Measurements from ENCODE around the gene GAST. TPM values are rescaled to one million over a fixed set of nuclear protein-coding genes. Genes with fewer than 3 reads are reported as not detected.

The GAST gene
- total RNA-seq, 4 donors from 2014 or later: not detected

- intact Hi-C loops (cut with DNase I; ENCODE audit: low total_unique reads) (loop anchor here (5.0 kb wide), 1 partner anchor 869 kb away; no protein-coding TSS in a partner anchor), in situ Hi-C loops (cut with MboI; ENCODE audit: low sequenced_read_pairs in 4 of 4) (no loop called here)
Measured at GRCh38 chr17:41686281-41686680, 25.9 kb upstream of the GAST start.

GRCh38 chr17:41687828-41688640, 24.1 kb upstream of the GAST start:
- DNase-seq (peak in 1 of 2 donors; percentile 57), ATAC-seq (peak in 1 of 2 donors; percentile 9)
- in situ Hi-C loops (cut with MboI; ENCODE audit: low sequenced_read_pairs in 4 of 4) (no loop called here), intact Hi-C loops (cut with DNase I; ENCODE audit: low total_unique reads) (loop anchor here (2.0 to 5.0 kb wide), 4 partner anchors 21 to 1369 kb away; partner anchors contain the start of gene JUP)
- TF ChIP-seq POLR2A (IDR thresholded peaks at IDR 0.05): no peak
- TF ChIP-seq CTCF (IDR thresholded peaks at IDR 0.05 in 4 of 5, conservative IDR thresholded peaks at IDR 0.05 in 1 of 5): no peak
- Histone ChIP-seq H3K36me3 (peaks cover 12 to 36% of the 10 kb centered on the region in 2 donors), H3K27ac (peak overlapping the region; percentile 86 to 100 (median 97)), H3K4me1 (peaks cover 28 to 30% of the 10 kb centered on the region in 2 donors), H3K27me3 (no peaks in the 10 kb centered on the region), H3K4me3 (peak overlapping the region; percentile 55 to 100 (median 82)), H3K9me3 (no peaks in the 10 kb centered on the region)

More at GRCh38 chr17:41686281-41686680, 25.9 kb upstream of the GAST start:
- H3K27ac ChIP-seq: no peak overlapping the region
- H3K4me3 ChIP-seq: no peak overlapping the region
- no peak for TF ChIP-seq POLR2A (IDR thresholded peaks at IDR 0.05)
- no peak for TF ChIP-seq CTCF (IDR thresholded peaks at IDR 0.05 in 4 of 5, conservative IDR thresholded peaks at IDR 0.05 in 1 of 5)
- H3K36me3 ChIP-seq: peaks cover 12 to 19% of the 10 kb centered on the region in 2 donors
- H3K27me3 ChIP-seq: no peaks in the 10 kb centered on the region
- no peak for DNase-seq
- no peaks in the 10 kb centered on the region for H3K9me3 ChIP-seq
- no peak for ATAC-seq
- H3K4me1 ChIP-seq: peaks cover 21% of the 10 kb centered on the region in 2 donors

- H3K27me3 ChIP-seq: no peaks in the 10 kb centered on the region
- in situ Hi-C loops (cut with MboI; ENCODE audit: low sequenced_read_pairs in 4 of 4): no loop called here
- peak within 1 kb of the TSS; percentile 99 to 100 (median 100) for H3K27ac ChIP-seq
- no peaks in the 10 kb centered on the region for H3K9me3 ChIP-seq
- TF ChIP-seq POLR2A (IDR thresholded peaks at IDR 0.05): peak; percentile 100
- TF ChIP-seq CTCF (IDR thresholded peaks at IDR 0.05 in 4 of 5, conservative IDR thresholded peaks at IDR 0.05 in 1 of 5): no peak
- ATAC-seq (peak; percentile 85 to 87), DNase-seq (peak; percentile 100)
- peaks cover 28 to 30% of the 10 kb centered on the region in 2 donors for H3K4me1 ChIP-seq
- intact Hi-C loops (cut with DNase I; ENCODE audit: low total_unique reads): loop anchor here (1.0 to 5.0 kb wide), 5 partner anchors 8 to 1370 kb away; partner anchors contain the start of gene JUP
- H3K36me3 ChIP-seq: peaks cover 12 to 44% of the 10 kb centered on the region in 2 donors
- H3K4me3 ChIP-seq: peak within 1 kb of the TSS; percentile 94 to 100 (median 96)
Measured at GRCh38 chr17:41688641-41689496, 23.3 kb upstream of the GAST start, which contains the start of gene EIF1. Gene EIF1, plus strand, starts transcription at chr17:41688885. Its CDS starts 154 bp downstream, at chr17:41689039.

GRCh38 chr17:41689497-41690299, 22.4 kb upstream of the GAST start:
- Histone ChIP-seq H3K27ac (peak overlapping the region; percentile 99 to 100 (median 100)), H3K36me3 (peaks cover 12 to 52% of the 10 kb centered on the region in 2 donors), H3K4me3 (peak overlapping the region; percentile 87 to 100 (median 95)), H3K9me3 (no peaks in the 10 kb centered on the region), H3K27me3 (no peaks in the 10 kb centered on the region), H3K4me1 (peaks cover 28 to 30% of the 10 kb centered on the region in 2 donors)
- no peak for ATAC-seq
- in situ Hi-C loops (cut with MboI; ENCODE audit: low sequenced_read_pairs in 4 of 4): no loop called here
- no peak for DNase-seq
- intact Hi-C loops (cut with DNase I; ENCODE audit: low total_unique reads): loop anchor here (1.0 to 10.0 kb wide), 6 partner anchors 8 to 1735 kb away; partner anchors contain the start of gene JUP
- TF ChIP-seq POLR2A (IDR thresholded peaks at IDR 0.05) (no peak), CTCF (IDR thresholded peaks at IDR 0.05 in 4 of 5, conservative IDR thresholded peaks at IDR 0.05 in 1 of 5) (peak; percentile 48 to 81 (median 62))

Data from gastrocnemius medialis (tissue), 4 donors.